NCI-H2196 treated with DMSO at 0.1 percent for 48 hours (cell line): ENCODE data around the gene CERS6.

Source experiments
- DNase-seq: peaks from one replicate; lab custom pipeline; 2025; ENCODE audit not compliant: unreplicated experiment; lab: John Stamatoyannopoulos, UW

The CERS6 gene

GRCh38 chr2:168722592-168722991 is 266.5 kb downstream of the CERS6 start:
- DNase-seq: no peak

DNA sequence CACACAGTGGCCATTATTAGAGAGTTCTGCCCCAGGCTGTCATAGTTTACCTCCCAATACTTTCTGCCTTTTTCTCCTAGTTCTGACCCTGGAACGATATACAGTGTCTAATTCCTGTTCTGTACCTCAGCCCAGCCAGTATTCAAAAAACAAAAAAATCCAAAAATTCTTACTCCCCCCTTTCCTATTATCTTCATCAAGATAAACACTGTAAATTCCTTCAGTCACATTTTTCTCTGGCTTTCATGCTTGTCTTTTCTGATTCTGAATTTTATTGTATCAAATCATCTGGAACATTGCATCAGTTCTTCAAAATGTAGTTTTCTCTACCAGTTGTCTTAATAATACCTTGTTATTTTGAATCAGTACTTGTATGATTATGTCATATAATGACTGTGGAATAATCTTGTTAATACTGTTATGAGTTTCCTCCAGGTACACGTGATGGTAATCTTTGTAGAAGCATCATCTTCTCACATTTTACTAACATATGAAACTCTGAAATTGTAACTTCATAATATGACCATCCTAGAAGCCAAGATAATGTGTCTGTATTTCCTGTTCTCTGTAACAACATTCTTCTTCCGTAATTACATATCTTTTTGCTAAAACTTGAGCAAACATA is 267.3 kb downstream of the CERS6 start:
- DNase-seq: no peak

- no peak for DNase-seq
Measured at GRCh38 chr2:168726375-168726774, 270.3 kb downstream of the CERS6 start.

GRCh38 chr2:168727904-168728470 is 271.9 kb downstream of the CERS6 start:
- DNase-seq: no peak

GRCh38 chr2:168729455-168729854 is 273.4 kb downstream of the CERS6 start:
- no peak for DNase-seq

GRCh38 chr2:168730344-168730743 is 274.3 kb downstream of the CERS6 start:
- no peak for DNase-seq

- DNase-seq: no peak
Measured at GRCh38 chr2:168731002-168731401, 274.9 kb downstream of the CERS6 start.

GRCh38 chr2:168731616-168732015 is 275.5 kb downstream of the CERS6 start:
- no peak for DNase-seq

GRCh38 chr2:168732100-168732499 is 276.0 kb downstream of the CERS6 start:
- DNase-seq: no peak

DNA sequence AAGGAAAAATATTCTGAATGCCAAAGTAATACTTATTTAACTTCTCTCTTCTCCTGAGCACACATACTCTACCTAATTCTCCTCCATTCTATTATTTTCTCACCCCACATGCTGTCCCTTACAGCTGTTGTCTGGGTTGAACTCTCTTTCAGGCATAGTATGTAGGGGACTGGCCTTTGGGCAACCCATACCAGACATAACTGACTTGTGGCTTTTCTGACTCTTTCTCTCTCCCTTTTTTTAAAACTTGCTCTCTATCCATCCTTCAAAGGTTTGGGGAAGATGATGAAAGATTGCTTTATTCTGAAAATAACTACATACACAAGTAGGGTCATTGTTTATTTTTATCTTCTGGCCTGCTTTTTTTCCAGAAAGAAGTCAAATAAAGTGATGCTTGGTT is 276.4 kb downstream of the CERS6 start:
- no peak for DNase-seq

DNA sequence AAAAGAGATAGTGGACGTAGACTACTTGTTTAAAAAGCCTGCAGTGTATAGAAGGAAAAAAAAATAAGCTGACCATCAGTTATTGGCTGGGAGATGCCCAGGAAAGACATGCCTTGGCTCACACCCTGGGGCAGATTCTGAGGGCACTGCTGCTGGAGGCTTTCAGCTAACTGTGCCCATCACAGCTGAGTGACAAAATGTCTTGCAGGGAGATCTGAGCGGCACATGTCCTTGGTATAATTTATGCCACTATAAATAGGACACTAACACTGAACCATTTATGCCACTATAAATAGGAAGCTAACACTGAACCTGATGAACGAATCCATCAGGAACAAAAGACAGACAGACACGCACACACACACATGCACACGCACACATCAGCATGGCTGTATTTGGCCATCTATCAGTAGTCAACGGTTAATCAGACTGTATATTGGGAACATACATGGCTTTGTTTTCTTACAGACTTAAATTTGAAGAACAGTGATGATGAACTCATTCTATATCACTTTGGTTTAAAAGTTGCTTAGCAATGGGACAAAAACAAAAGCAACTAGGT is 278.2 kb downstream of the CERS6 start:
- DNase-seq: no peak

DNA sequence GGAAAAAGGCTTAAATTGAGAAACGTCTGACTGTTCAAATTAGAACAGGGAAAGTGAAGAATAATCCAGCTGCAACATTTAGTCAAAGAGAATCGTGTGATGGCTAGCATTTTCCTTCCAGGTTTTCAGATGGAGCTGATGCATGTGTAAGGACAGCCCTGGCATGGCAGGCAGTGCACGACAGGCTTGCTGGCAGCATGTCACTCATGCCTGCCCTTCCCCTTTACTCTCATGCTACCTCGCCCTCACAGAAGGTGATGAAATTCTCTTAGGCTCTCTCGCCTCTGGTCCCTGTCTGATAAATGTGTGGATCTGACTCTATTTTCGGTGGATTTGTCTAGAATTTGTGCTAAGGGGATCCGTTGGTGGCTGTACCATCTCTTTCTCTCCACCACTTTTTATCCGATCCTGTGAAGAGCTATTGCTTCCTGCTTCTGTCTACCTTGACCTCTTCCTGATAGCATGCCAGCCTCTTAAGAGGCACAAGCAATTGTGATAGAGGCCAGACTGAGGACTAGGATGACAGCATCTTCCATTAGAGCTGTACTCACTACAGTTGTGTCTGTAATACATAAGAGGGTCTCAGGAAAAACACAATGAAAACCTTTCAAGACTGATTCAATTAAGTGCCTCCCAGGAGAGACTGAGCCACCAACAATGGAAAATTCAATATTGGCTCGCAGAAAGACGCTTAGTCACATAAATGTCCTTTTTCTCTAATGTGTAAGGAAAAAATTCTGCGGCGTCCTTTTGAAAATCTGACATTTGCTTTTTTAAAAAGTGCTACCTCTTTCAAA is 280.8 kb downstream of the CERS6 start:
- no peak for DNase-seq

DNA sequence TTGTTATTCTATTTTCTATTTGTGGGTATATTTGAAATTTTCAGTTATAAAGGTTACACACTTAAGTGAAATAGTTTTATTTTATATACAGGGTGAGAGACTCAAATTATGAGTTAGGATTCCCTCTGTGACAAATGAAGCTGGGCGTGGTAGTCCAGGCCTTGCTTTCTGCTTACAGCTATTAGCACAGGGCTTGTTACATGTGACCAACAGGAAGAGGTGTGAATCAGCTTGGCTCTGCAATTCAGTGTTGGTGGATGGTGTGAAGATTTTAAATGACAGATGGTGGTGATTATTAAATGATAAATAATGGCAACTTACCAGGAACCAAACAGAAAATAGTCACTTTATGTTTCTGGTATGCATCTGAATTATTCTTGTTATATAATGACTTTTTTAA is 282.0 kb downstream of the CERS6 start:
- no peak for DNase-seq

DNA sequence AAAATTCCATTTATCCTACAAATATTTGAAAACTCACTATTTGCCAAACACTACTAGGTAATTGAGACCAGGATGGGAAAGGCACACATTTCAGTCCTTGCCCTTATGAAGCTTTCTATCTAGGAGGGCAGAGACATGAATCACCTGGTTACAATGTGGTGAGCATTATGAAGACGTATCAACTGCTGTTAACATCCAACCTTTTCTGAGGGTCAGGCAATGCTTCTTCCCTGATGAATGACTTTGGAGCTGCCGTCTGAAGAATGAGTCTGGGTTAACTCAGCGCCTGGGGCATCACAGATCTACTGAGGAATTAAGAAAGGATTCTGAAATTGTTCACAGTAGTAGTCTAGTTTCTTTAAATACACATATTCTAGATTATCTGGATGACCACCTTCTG is 284.3 kb downstream of the CERS6 start:
- no peak for DNase-seq

DNA sequence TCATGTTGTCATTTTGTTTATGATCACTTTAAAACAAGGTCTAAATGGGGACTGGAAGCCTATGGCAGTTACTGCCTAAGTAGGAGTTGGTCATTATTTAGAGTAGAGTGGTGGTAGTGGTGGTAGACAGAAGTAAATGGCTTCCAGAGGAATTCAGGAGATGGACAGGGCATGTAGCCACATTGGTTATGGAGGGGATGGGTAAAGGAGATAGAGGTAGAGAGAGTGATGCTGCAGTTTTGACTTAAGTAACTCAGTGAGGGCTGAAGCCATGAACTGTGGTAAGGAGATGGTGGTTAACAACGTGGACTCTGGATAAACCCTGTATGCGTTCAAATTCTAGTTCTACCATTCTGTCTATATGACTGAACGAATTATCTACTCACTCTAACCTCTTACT is 284.7 kb downstream of the CERS6 start:
- no peak for DNase-seq

- DNase-seq: no peak
Measured at GRCh38 chr2:168742258-168742932, 286.3 kb downstream of the CERS6 start.

DNA sequence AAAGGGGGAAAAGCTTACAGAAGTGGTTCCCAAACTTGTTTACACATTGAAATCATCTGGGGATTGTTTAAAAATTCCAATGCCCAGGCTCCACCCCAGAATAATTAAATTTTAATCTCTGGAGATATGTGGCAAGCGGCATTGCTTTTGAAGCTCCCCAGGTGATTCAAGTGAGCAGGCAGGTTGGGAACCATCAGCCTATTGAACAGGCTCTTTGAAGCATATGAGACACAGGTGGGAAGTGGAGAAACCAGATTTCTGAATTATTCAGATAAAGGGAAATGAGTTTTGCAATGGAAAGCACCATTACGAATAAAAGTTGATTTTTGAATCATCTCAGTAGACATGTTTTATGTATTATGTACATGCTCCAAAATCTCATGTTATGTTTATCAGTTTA is 288.8 kb downstream of the CERS6 start:
- no peak for DNase-seq

GRCh38 chr2:168748461-168748860 is 292.4 kb downstream of the CERS6 start:
- DNase-seq: no peak

- no peak for DNase-seq
Measured at GRCh38 chr2:168749297-168749696, 293.2 kb downstream of the CERS6 start.

- DNase-seq: no peak
Measured at GRCh38 chr2:168751104-168751740, 295.1 kb downstream of the CERS6 start.

DNA sequence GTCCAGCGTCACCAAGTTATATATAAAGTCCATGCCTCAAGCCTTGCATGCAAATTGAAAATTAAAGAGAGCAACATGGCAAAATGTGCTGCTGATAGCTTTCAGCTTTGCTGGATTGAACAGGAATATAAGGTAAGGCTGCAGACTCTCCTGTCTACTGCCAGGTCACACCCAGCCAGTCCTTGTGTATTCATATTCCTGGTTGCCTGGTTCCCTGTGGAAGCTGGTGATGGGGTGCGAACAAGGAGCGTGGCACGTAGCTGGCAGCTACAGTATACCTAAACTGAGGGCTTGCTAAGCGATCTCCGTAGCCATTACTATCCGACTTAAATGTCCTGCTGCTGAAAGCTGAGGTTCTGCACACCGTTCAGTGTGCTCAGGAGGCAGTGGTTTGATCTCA is 296.3 kb downstream of the CERS6 start:
- no peak for DNase-seq
